Vagina (tissue), 2 donors: ENCODE results near the gene LRRC4.

Experiments used
- CTCF ChIP-seq, 3 experiments: fragments of 450-650 bp in 2 of 3; fragments of 200-600 bp in 1 of 3; sonication (generic) in 1 of 3; IDR thresholded peaks; one replicate each; pipeline ENCODE4 v1.5.1; 2017 to 2019; ENCODE audit warnings: antibody characterized with exemption in 3 of 3, mild to moderate bottlenecking in 2 of 3, moderate library complexity in 2 of 3
- POLR2A ChIP-seq, 2 donors: fragments of 450-650 bp; IDR thresholded peaks; one replicate each; pipeline ENCODE4 v1.6.1; 2017; ENCODE audit warnings: antibody characterized with exemption in 2 of 2, mild to moderate bottlenecking in 2 of 2, moderate library complexity in 2 of 2

DNA sequence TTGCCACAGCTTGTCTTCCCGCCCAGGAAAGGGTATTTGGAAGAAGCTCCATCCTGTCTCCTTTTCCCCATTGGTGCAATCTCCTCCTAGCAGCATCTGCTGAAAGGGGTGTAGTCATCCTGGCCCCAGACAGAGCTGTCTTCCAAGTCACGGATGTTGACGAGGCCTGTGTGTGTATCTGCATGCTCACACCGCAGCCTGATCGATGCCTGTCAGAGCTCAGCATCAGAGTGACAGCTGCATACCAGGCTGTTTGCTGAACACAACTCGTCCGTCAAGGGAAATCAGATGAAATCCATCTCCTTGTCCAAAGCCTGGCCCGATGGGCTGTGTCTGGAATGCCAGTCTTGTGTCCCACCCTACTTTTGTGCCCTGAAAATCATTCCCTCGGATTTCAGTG, 21.2 kb upstream of the LRRC4 start:
- TF ChIP-seq CTCF (IDR thresholded peaks at IDR 0.05) (no peak), POLR2A (IDR thresholded peaks at IDR 0.05) (no peak)
